ENCODE results near the gene TMEM144.

The TMEM144 gene

DNA sequence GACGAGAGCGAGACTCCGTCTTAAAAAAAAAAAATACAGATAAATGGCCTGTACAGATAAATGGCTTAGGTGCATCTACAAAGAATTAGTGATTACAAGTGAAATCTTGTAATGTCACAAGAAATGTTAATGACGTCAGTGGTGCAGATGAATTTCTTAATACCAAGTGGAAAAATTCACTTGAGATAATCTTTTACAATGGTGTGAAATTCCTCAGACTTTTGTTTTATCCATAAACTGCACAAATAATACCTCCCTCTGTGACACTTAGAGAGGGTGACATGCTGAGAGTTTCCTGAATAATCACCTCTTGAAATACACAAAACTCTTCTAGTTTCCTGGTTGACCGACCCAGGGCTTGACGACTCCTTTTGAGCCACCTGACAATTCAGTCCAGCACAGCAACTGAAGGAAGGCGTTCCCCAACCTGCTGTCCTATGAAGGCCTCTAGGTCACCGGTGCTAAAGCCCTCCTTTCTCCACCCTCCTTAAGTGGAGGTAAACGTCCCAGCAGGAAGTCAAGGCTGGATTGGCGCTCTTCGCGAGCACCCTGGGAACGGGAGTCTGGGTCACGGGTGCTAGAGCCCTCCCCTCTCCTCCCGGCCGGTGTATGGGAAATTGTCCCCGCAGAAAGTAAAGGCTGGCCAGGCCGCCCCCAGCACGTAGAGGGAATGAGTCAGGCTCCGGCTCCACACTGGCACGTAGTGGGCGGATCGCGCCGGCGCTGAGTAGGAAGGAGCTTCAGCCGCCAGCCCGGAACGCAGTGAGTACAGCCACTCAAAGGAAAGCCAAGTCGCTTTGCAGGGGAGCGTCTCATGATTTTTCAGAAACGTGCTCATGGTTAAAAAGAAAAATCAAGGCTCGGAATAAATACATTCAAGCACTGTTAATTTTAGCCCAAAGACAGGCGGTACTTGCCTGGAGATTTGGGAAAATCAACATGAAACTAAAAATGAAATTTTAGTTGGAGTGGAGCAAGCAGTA lies at the start of gene TMEM144:
Gene TMEM144, plus strand, starts transcription at position 662 of the 983 bp plus-strand sequence. CDS start 2,182 bp downstream, outside the sequence.
- DNase-seq (ENCODE audit: low read depth): peak; percentile 53

DNA sequence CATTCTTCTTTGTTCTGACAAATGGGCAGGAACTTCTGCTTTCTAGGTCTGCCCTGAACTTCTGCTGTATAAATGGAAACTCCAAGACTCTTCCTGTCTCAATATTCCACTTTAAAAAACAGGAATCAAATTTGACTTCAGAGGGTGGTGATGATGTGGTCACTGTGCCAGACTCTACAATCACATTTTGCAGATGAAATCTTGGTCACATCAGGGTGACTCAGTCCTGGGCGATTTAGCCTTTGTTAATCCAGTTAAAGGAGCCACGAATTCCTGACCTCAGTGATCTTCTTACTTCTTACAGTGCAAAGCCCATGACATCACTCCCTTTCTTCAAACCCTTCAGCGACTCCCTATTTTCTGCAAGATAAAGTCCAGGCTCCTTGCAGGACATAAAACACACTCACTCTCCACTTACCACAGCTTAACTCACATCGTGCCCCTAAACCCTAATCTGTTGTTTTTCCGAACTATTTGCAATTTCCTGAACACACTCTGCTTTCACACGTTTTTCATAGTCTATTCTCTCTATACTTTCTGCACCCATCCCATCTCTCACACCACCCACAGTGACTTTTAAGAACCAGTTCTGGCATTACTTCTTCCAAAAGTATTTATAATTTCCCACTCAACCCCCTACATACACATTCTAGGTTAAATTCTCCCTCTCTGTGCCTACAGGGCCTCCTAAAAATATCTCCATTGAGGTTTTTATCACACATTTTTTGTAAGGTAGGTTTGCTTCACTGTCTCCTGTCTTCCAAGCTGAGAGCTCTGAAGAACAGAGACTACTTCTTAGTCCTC lies 48.5 kb upstream of the TMEM144 start:
- DNase-seq (ENCODE audit: low read depth): no peak

DNA sequence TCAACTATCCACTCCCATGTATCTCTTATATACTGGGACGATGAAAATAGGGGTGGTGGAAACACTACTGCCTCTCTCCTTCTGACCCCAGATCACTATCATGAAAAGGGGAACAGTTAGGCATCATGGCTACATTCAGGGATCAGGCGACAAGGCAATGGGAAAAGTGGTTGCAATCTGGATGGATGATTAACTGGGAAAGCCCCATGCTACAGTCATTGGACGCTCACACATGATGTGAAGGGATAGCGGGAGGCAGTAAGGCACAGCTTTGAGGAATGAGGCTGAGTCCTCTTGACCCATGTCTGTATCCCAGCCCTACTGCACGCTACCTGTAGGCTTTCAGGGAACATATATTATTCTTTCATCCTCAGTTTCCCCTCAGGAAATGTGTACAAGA lies 47.7 kb upstream of the TMEM144 start:
- no peak for DNase-seq (ENCODE audit: low read depth)

DNA sequence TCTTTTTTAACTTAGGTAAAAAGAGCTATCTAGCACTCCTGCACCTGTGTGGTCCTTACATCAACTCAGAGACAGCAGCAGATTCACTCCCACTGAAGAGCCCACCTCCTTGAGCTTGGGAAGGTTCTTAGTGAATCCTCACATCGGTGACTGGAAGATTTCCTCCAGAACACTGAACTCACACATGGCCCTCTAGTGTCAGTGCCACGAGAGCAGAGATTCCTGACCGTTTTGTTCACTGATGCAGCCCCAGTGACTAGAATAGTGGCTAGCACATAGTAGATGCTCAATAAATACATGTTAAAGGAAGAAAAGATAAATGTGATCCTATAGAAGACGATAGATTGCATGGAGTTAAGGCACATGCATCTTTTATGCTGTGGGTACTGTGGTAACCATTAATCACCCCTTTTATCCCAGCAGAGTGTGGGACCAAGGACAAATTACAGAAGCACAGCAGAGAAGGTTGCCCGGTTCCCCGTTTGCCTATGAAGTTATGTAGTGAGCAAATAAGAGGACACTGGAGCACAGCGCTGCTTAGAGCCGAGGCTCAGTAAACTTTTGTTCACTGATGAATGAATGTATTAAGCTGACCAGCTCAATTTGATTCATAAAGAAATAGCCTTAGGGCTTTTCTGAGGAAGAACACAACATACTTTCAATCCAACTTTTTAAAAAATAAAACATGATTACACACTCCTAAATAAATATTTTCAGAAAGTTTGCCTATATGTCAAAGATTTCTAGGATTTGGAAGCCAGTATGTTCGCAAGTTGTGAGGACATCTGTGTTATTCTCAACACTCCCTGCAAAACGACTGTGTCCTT lies 46.1 kb upstream of the TMEM144 start:
- DNase-seq (ENCODE audit: low read depth): no peak

DNA sequence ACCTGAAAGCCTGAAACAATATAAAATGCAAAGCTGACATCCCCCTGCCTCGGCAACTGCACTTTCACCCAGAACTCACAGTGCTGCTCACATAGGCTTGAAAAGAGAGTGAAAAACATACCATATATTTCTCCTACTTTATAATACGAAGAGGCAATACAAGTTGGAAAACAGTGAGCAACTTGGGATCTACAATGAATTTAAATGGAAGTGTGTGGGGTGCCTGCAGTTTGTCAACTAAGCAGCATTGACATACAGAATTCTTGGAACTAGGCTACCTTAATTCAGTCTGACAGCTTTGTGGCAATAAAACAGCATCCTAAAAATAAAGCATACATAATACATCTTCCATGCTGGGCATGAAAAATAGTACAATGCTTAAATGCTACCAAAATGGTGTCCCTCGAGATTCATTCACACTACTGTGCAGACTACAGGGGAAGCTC lies 45.5 kb upstream of the TMEM144 start:
- no peak for DNase-seq (ENCODE audit: low read depth)

DNA sequence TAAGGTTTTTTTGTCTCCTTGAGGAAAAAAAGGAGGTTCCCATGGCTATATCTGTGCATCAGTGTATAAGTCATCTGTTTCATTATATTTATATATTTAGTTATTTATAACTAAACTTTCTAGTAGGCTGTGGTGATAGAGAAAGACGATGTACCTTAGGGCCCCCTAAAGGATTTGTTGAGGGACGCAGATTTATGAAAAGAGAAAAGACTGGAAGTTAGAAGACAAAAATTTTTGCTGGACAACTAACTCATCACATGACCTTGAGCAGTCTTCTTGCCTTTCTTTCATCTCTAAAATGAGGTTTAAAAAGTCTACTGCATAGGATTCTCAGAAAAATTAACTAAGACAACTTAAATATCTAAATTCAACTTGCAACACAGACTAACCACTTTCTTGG lies 43.6 kb upstream of the TMEM144 start:
- no peak for DNase-seq (ENCODE audit: low read depth)

DNA sequence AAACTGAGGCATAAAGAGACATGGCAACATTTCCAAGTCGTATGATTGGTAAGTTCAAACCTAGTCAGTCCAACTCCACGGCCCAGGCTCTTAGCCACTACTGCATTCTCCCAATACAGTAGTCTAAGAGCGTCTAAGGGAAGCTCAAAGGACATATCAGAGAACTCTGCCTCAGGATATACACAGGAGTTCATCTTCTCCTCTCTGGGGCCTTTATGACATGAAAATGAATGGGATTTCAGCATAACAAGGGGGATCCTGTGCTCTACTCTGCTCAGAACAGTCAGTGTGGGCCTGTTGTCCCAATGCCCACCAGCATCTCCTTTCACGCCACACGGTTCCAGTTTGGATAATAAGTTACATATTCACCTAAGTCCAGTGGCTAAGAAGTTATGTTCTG lies 41.7 kb upstream of the TMEM144 start:
- no peak for DNase-seq (ENCODE audit: low read depth)

DNA sequence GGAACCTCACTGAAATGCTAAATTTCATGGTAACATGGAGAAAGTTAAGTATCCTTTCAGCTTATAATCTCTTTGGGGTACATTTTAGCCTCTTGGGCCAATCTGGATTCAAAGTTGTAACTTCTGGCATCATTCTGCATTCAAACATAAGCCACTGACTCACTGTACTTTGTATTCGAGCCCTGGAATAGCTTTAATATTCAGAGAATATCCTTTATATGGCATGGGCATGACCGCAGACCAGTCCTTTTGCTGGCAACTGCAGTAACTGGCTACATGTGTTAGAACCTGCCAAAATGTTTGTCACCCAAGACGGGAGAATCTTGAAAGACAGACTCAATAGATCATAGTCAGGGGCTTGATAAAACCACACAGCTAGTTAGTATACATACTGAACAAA lies 40.8 kb upstream of the TMEM144 start:
- DNase-seq (ENCODE audit: low read depth): no peak

DNA sequence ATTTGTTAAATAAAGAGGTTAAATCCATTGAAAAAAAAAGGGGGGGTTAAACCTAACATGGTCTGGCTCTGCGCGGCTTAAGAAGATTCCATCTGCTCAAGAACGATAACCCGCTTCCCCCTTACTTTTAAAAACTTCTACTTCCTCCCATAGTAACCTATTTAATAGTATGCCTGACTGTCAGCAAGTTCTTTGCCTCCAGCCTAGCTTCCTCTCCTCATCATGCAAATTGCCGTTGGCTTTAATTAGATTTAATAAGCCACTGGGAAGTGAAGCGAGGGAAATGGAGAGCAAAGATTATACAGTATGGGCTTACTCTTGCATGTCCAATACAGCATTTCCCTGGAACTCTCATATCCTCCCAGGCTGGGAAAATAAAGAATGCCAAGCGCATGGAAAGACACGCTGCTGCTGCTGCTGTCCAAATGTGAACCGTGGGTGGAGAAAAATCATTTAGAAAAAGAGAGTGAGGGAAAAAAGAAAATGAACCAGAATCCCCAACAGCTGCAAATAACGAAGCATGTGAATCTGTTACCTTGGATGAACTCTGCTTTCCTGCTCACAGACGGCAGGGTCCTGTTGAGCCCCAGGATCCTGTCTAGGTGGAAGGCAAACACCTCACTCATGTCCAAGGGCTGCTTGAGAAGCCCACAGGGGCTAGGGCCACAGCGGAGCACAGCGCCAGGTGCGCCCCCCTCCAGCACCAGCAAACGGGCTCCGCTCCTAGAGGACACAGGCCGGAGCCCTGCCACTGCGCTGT lies 40.2 kb upstream of the TMEM144 start:
- DNase-seq (ENCODE audit: low read depth): no peak

DNA sequence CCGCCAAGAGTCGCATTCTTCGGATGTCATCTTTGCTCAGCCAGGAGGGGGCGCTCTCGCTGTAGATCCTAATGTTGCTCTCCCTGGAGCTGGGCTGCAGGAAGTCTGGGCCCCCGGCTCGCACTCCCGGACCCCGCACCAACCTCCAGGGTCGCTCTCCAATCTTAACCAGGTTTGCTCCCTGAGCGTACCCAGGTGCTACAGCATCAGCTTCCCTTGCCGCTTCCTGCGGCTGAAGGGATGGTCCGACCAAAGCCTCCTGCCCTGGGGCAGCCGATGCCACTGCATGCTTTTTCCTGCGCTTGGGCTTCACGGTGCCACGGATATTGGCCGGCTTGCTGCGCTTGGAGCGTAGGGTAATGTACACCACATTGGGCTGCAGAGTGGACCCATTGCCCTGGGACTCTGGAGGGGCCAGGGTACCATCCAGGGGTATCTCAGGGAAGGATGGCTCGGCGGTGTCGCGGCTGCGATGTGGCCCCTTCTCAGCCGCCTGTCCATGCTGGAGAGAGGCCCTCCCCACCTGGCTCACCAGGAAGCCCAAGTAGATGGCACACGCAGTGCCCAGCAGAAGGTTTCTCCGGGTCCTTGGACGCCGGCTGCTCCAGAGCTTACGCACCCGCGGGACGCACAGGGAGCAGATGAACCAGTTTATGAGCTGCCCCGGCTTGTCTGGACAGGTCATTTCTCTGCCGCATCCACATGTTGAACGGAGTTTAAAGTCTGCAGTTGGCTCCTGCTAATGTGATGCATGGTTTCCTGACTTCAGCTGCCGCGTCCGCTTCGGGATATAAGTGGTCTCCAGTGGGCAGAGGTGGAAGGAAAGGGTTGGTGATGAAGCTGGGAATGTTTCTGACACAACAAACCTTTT lies 39.4 kb upstream of the TMEM144 start:
- peak; percentile 25 for DNase-seq (ENCODE audit: low read depth)

DNA sequence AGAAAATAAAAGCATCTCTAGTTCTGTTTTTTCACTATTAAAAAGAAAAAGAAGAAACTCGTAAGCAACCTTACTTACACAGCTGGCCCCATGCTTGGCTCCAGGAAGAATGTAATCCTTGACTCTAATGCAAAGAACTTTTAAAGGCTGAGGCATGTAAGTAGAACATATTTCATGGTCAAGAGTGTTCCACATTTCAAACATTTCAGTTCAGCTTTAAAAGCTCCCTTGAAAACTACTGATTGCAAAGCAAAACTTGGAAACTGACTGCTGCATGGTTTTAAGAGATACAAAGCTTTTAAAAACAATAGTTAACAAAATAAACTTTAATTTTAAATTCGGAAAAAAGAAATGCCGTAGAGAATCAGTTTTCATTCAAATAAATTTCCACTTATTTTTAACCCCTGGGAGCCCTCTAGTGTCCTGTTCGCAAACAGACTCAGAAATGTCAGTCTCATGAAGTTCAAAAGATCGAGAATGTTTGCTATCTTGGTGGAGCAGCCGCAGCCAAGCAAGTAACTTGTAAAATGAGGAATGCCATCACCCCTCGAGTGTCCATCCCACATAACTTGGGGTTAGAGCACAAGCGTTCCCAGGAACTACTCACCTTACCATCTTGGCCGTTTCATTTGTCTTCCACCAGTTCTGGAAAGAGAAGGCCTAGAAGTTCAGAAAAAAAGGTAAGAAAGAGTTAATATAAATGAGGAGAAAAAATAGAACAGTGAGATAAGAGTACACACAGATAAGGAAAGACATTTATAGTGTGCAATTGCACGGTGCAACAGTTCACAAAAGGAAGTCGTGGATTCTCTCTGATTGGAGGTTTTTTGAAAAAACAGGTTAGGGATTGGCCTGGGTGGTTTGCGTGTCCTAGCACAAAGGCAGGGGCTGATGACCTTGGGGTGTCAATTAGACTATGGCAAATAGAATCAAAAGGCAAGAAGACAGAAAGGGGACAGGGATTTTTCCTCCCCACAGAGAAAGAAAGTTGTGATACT lies 37.7 kb upstream of the TMEM144 start, which contains the start of gene GASK1B:
Gene GASK1B, minus strand, starts transcription at position 765 of the 998 bp plus-strand sequence. CDS start 1,650 bp downstream, outside the sequence.
- DNase-seq (ENCODE audit: low read depth): no peak

DNA sequence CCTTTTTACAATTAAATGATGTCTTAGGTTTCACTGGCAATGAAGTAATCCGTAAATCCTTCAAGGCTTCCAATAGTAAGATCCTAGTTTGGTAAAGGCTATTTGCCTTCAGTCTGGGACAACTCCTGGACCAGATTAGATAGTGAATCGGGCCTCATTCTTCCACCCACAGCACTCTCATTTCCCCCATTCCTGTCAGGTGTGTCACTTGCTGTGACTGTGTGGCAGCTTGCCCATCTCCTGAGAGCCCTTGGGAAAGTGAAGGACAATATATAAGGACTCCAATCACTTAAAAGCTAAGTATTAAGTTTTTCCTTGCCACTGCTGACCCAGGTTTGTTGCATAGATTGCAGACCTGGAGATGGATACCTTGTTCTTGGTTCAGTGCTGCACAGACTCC lies 34.2 kb upstream of the TMEM144 start:
- no peak for DNase-seq (ENCODE audit: low read depth)

DNA sequence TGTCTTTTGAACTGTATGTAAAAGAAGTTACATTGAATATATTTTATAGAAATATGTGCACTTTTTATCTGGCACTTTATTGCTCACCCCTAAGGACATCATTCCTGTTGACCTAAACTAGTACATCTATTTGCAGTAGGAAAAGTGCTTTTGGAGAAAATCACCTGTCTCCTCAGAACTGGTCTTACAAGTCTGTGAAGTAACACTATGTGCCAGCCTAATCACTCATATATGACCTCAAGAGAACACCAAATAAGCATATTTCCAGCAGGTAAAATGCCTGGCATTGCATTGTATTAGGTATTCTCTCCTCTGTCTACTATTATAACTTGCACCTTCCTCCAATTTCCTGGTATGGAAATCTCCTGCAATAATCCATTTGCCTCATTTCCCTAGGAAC lies 33.5 kb upstream of the TMEM144 start:
- DNase-seq (ENCODE audit: low read depth): no peak

DNA sequence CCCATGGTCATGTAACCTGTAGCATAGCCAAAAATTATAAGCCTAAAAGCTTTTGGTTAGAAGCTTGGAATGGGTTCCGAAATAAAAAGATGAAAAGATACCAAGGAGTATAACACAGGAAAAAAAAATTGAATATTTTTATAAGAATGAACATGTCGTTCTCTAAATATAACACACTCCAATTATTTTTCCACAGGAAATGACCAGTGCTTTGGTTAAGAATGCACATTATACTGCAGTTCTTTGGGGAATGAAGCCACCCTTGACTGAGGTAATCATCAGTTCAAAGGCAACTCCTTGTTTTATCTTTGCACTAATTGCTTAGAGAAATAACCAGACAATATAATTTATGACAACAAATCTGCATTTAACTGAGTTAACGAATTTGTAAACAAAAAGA lies 30.8 kb upstream of the TMEM144 start:
- no peak for DNase-seq (ENCODE audit: low read depth)

DNA sequence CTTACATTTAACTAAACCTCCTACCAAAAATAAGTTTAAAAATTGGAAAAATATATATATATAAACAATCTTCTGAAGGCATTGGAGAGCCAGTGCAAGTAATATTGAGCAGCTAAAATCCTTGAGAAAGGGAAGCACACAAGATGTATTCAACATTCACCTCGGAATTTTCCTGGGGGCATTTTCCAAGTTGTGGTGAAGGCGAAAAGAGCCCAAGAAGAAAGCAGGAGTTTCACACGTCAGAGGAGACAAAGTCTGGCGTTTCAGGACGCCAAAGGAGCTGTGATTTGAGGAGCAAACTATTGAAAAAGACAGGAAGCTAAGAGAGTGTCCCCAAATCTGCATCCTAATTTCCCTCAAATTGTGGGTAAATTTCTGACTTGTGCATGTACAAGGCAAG lies 28.4 kb upstream of the TMEM144 start:
- no peak for DNase-seq (ENCODE audit: low read depth)

DNA sequence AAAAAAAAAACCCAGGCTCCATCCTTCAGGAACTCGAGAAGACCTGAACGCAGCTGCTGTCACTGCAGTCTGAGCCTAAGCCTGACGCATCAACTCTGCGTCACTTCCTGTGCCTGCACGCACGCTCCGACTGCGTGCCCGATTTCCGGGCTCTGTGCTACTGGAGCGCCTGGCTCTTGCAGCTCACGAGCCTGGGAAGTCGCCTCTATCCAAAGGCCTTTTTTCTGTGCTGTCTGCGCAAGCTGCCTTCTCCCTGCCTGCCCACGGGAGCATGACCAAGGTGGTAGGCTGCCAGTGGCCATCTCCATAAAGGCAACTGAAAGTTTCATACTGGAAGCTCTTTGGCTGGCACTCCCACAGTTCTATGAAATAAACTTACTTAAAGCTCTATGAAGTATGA lies 27.6 kb upstream of the TMEM144 start:
- no peak for DNase-seq (ENCODE audit: low read depth)

DNA sequence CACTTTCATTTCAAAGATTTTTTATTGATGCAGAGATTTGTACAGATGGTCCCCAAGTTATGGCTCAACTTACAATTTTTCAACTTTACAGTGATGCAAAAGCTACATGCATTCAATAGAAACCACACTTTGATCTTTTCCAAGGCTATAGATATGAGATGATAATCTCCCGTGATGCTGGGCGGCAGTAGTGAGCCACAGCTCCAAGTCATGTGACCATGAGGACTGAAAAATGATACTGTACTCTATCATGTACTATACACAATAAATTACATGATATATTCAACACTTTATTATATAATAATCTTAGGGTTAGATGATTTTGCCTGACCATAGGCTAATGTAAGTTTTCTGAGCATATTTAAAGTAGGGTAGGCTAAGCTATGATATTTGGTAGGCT lies 23.5 kb upstream of the TMEM144 start:
- DNase-seq (ENCODE audit: low read depth): no peak

DNA sequence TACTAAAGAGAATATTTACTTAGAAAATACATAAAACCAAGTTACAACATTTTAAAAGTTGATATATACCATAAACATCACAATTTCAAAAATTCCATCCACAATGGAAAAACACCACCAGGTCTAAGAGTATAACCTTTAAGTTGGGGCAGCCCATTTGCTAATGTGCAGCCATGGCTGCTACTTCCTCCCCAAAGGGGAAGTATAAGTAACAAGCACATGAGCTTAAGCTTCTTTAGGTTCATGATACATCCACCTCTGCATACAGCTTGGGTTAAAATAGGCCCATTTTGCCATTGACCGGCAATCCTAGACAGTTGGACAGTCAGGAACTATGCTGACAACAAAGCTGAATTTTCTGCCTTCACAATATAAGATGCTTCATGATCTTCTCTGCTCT lies 20.9 kb upstream of the TMEM144 start:
- no peak for DNase-seq (ENCODE audit: low read depth)

DNA sequence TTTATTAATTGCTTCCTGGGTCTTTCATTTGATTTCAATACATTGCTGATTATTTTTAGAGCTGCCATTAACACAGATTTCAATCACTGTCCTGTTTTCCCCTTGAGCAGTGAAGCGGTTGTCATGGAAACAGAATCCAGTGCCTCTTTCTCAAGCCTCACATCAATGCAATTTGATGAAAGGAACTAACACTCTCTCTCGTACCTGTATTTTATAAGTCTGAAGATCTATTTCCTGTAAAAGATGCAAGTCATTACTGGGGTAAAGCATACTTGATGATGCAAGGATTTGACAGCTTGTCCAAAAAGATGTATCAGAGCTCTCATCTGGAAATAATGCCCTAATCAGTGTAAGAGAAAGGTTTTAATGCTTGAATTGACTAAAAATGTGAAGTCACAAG lies 19.6 kb upstream of the TMEM144 start:
- DNase-seq (ENCODE audit: low read depth): no peak
